Brain microvascular endothelial cell (primary cell): ENCODE measurements around the gene MXD3.
"Not testable (repeated sequence)": the region's sequence is repeated elsewhere in the genome, so short reads cannot be mapped to it uniquely, and the experiment has no call there.

Experiments used
- DNase-seq: peaks from one replicate; pipeline ENCODE4 v3.0.0-alpha.2; 2020
- H3K27ac ChIP-seq: fragments of 250-450 bp; sonication (Bioruptor Pico); 2 replicates; pipeline ENCODE4 v1.5.1; 2020; ENCODE audit warnings: mild to moderate bottlenecking, moderate library complexity
- H3K27me3 ChIP-seq: fragments of 250-450 bp; sonication (Bioruptor Pico); replicated peaks from 2 replicates; pipeline ENCODE4 v1.5.1; 2020; ENCODE audit warnings: mild to moderate bottlenecking
- H3K36me3 ChIP-seq: fragments of 250-450 bp; sonication (Bioruptor Pico); replicated peaks from 2 replicates; pipeline ENCODE4 v1.5.1; 2020; ENCODE audit warnings: mild to moderate bottlenecking
- H3K4me3 ChIP-seq: 2 replicates; pipeline ENCODE4 v1.5.1; 2011; ENCODE audit warnings: low read depth, mild to moderate bottlenecking, control low read depth, low read length, moderate library complexity
- CTCF ChIP-seq: IDR thresholded peaks from 2 replicates; pipeline ENCODE4 v1.5.1; 2011; ENCODE audit warnings: low read depth, mild to moderate bottlenecking, moderate library complexity, low read length, control low read depth, inconsistent platforms; ENCODE audit errors: missing control alignments
- in situ Hi-C: cut with HindIII; loops from 2 replicates; pipeline ENCODE4 v1.10.0; 2017; ENCODE audit warnings: low sequenced_read_pairs, low pct_ligation_motif_present

The MXD3 gene

GRCh38 chr5:177349762-177350161 is 38.1 kb upstream of the MXD3 start:
- H3K36me3 ChIP-seq = no peaks in the 10 kb centered on the region
- no peaks in the 10 kb centered on the region for H3K27me3 ChIP-seq
- no peak overlapping the region for H3K4me3 ChIP-seq
- in situ Hi-C loops = no loop called here
- no peak for DNase-seq
- no peak overlapping the region for H3K27ac ChIP-seq
- TF ChIP-seq CTCF = no peak

- no peak for DNase-seq
- H3K36me3 ChIP-seq = no peaks in the 10 kb centered on the region
- no peaks in the 10 kb centered on the region for H3K27me3 ChIP-seq
- TF ChIP-seq CTCF = no peak
- no peak overlapping the region for H3K27ac ChIP-seq
- in situ Hi-C loops = no loop called here
- no peak overlapping the region for H3K4me3 ChIP-seq
Measured at GRCh38 chr5:177349362-177349647, 37.6 kb upstream of the MXD3 start.

GRCh38 chr5:177347699-177348098 is 36.0 kb upstream of the MXD3 start:
- peaks cover 4% of the 10 kb centered on the region for H3K36me3 ChIP-seq
- TF ChIP-seq CTCF = no peak

GRCh38 chr5:177346820-177347219 is 35.1 kb upstream of the MXD3 start:
- H3K27ac ChIP-seq = no peak overlapping the region
- in situ Hi-C loops = no loop called here
- peaks cover 4% of the 10 kb centered on the region for H3K36me3 ChIP-seq
- TF ChIP-seq CTCF = no peak
- no peak for DNase-seq
- H3K27me3 ChIP-seq = no peaks in the 10 kb centered on the region
- no peak overlapping the region for H3K4me3 ChIP-seq

More at GRCh38 chr5:177347699-177348098, 36.0 kb upstream of the MXD3 start:
- in situ Hi-C loops = no loop called here
- H3K27me3 ChIP-seq = no peaks in the 10 kb centered on the region
- no peak for DNase-seq
- no peak overlapping the region for H3K27ac ChIP-seq
- H3K4me3 ChIP-seq = no peak overlapping the region

GRCh38 chr5:177344891-177345290 is 33.2 kb upstream of the MXD3 start:
- Histone ChIP-seq H3K36me3 (peaks cover 4% of the 10 kb centered on the region), H3K4me3 (no peak overlapping the region), H3K27me3 (no peaks in the 10 kb centered on the region), H3K27ac (no peak overlapping the region)
- in situ Hi-C loops = no loop called here
- no peak for TF ChIP-seq CTCF
- no peak for DNase-seq

GRCh38 chr5:177343777-177344176 is 32.1 kb upstream of the MXD3 start:
- Histone ChIP-seq H3K27me3 (no peaks in the 10 kb centered on the region), H3K27ac (no peak overlapping the region), H3K4me3 (no peak overlapping the region), H3K36me3 (peaks cover 4% of the 10 kb centered on the region)
- no peak for DNase-seq
- TF ChIP-seq CTCF = no peak
- in situ Hi-C loops = no loop called here

GRCh38 chr5:177343000-177343399 is 31.3 kb upstream of the MXD3 start:
- in situ Hi-C loops, H3K27me3 ChIP-seq, H3K4me3 ChIP-seq, H3K27ac ChIP-seq, H3K36me3 ChIP-seq, DNase-seq: not testable (repeated sequence)
